RWPE1 (cell line): ENCODE results near the gene ZMIZ1.

ENCODE experiments used
- CTCF ChIA-PET: fragments of 350-600 bp; sonication (Branson Sonifier 250); formaldehyde crosslinking; extraction: SDS; loops from one replicate; lab custom pipeline; 2021; lab: Yijun Ruan, JAX
- POLR2A ChIA-PET: fragments of 400-600 bp; formaldehyde crosslinking; extraction: SDS; loops from one replicate; lab custom pipeline; 2020; ENCODE audit warnings: antibody characterized with exemption; ENCODE audit not compliant: low non-redundant PET; lab: Yijun Ruan, JAX
- DNase-seq: peaks from one replicate; pipeline ENCODE4 v3.0.0; 2012; ENCODE audit warnings: low spot score
- H3K27ac ChIP-seq: fragments of 450-650 bp; 2 replicates; pipeline ENCODE4 v1.5.1; 2017
- CTCF ChIP-seq: fragments of 450-650 bp; conservative IDR thresholded peaks from 2 replicates; pipeline ENCODE4 v1.5.1; 2017; ENCODE audit warnings: low read depth, mild to moderate bottlenecking

The ZMIZ1 gene

GRCh38 chr10:79178070-79178576 is 109.4 kb downstream of the ZMIZ1 start:
- H3K27ac ChIP-seq = peak overlapping the region; percentile 81
- ChIA-PET POLR2A (no interaction called here), CTCF (interaction anchor here (2.4 kb wide), 1 partner anchor 17 kb away, joined by 12 read pairs; no protein-coding TSS in a partner anchor)
- TF ChIP-seq CTCF = no peak
- DNase-seq = no peak

GRCh38 chr10:79178614-79179163 is 109.9 kb downstream of the ZMIZ1 start:
- DNase-seq = no peak
- TF ChIP-seq CTCF = no peak
- ChIA-PET POLR2A (no interaction called here), CTCF (interaction anchor here (2.4 kb wide), 1 partner anchor 16 kb away, joined by 12 read pairs; no protein-coding TSS in a partner anchor)
- H3K27ac ChIP-seq = peak overlapping the region; percentile 81

- peak overlapping the region; percentile 81 for H3K27ac ChIP-seq
- POLR2A ChIA-PET = no interaction called here
- no peak for TF ChIP-seq CTCF
- CTCF ChIA-PET = no interaction called here
- no peak for DNase-seq
These were observed 110.6 kb downstream of the ZMIZ1 start for GRCh38 chr10:79179164-79179956.

- DNase-seq = no peak
- ChIA-PET POLR2A (no interaction called here), CTCF (no interaction called here)
- peak overlapping the region; percentile 81 for H3K27ac ChIP-seq
- no peak for TF ChIP-seq CTCF
These were observed 111.2 kb downstream of the ZMIZ1 start for GRCh38 chr10:79179957-79180309.

- CTCF ChIA-PET = no interaction called here
- no peak for TF ChIP-seq CTCF
- no peak for DNase-seq
- POLR2A ChIA-PET = no interaction called here
- H3K27ac ChIP-seq = peak overlapping the region; percentile 81
These were observed 111.9 kb downstream of the ZMIZ1 start for GRCh38 chr10:79180414-79181221.

- TF ChIP-seq CTCF = no peak
- CTCF ChIA-PET = no interaction called here
- POLR2A ChIA-PET = no interaction called here
- DNase-seq = no peak
- peak overlapping the region; percentile 81 for H3K27ac ChIP-seq
These were observed 112.5 kb downstream of the ZMIZ1 start for GRCh38 chr10:79181227-79181626.
